ENCODE measurements around the gene DUSP11.

DNA sequence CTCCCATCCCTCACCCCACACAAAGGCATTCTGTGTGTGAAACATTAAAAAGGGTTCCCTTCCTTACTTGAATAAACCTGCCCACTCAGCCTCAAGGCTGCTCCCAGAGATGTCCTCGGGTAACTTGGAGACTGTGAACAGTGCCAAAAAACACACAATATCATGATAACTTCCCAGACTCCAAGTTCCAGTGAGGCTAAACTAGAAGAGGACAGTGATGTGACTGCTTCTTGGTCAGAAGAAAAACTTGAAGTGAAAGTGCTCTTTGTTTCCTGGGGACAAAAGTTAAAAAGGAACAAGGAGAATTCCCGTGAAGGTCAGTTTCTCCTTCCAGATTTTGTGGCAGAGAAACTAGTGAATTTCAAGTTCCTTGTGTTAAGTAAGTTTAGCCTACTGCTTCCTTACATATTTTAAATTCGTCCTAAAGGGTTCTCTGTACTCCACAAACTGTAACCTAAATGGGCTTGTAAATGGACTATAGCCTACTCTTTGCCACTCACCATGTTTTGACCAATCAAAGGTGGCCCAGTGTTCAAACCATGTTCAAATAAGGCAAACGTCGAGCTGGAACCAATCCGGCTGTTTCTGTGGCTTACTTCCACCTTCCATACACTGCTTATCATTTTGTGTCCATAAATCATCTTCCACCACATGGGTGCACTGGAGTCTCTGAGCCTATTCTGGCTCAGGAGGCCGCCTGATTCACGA lies 63.2 kb downstream of the DUSP11 start:
- TF ChIP-seq, protein P1, sequence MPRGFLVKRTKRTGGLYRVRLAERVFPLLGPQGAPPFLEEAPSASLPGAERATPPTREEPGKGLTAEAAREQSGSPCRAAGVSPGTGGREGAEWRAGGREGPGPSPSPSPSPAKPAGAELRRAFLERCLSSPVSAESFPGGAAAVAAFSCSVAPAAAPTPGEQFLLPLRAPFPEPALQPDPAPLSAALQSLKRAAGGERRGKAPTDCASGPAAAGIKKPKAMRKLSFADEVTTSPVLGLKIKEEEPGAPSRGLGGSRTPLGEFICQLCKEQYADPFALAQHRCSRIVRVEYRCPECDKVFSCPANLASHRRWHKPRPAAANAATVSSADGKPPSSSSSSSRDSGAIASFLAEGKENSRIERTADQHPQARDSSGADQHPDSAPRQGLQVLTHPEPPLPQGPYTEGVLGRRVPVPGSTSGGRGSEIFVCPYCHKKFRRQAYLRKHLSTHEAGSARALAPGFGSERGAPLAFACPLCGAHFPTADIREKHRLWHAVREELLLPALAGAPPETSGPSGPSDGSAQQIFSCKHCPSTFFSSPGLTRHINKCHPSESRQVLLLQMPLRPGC (tag by site-specific recombination; IDR thresholded peaks at IDR 0.05), result no peak
- TF ChIP-seq ZNF529 (tag by site-specific recombination; IDR thresholded peaks at IDR 0.05; ENCODE audit: insufficient replicate concordance) (no peak), SP7 (tag by site-specific recombination; IDR thresholded peaks at IDR 0.05) (no peak), ZFP41 (tag by site-specific recombination; IDR thresholded peaks at IDR 0.05; ENCODE audit: borderline replicate concordance) (no peak), HOXA7 (CRISPR knock-in tag; IDR thresholded peaks at IDR 0.05; ENCODE audit: borderline replicate concordance) (no peak), ZSCAN16 (tag by site-specific recombination; IDR thresholded peaks at IDR 0.05) (no peak), ZNF76 (tag by site-specific recombination; IDR thresholded peaks at IDR 0.05; ENCODE audit: borderline replicate concordance, low read depth) (no peak)
- TF ChIP-seq, protein P2, sequence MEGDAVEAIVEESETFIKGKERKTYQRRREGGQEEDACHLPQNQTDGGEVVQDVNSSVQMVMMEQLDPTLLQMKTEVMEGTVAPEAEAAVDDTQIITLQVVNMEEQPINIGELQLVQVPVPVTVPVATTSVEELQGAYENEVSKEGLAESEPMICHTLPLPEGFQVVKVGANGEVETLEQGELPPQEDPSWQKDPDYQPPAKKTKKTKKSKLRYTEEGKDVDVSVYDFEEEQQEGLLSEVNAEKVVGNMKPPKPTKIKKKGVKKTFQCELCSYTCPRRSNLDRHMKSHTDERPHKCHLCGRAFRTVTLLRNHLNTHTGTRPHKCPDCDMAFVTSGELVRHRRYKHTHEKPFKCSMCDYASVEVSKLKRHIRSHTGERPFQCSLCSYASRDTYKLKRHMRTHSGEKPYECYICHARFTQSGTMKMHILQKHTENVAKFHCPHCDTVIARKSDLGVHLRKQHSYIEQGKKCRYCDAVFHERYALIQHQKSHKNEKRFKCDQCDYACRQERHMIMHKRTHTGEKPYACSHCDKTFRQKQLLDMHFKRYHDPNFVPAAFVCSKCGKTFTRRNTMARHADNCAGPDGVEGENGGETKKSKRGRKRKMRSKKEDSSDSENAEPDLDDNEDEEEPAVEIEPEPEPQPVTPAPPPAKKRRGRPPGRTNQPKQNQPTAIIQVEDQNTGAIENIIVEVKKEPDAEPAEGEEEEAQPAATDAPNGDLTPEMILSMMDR (tag by site-specific recombination; IDR thresholded peaks at IDR 0.05), result no peak

All from HEK293 (cell line).